GM21825 (cell line): ENCODE data around the gene NFILZ.

Experiments
- ATAC-seq: cut with Tn5 transposase; IDR thresholded peaks from one replicate; pipeline ENCODE4 v1.9.1; 2021; ENCODE audit warnings: mild to moderate bottlenecking, moderate library complexity; ENCODE audit not compliant: unreplicated experiment

NFILZ gene

DNA sequence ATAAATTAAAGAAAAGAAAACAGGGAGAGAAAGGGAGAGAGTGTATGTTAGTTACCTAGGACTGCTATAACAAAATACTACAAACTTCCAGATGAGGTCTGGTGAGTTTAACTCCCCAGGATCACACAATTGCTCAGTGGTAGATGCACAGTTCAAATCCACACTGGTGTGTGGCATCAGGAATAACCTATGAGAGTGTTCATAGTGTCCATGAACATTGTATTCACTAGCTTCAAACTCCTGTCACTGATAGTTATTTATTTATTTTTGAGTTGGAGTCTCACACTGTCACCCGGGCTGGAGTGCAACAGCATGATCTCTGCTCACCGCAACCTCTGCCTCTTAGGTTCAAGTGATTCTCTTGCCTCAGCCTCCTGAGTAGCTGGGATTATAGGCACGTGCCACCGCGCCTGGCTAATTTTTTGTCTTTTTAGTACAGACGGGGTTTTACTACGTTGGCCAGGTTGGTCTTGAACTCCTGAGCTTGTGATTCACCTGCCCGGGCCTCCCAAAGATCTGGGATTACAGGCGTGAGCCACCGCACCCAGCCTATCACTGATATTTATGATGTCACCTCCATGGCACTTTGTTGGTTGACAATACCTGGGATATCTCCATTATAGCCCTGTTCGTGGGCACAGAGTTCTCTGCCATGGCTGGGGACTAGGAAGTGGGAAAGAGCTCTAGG lies at the start of gene NFILZ:
Gene NFILZ, plus strand, starts transcription at position 638 of the 688 bp plus-strand sequence. CDS start 46,133 bp downstream, outside the sequence.
- no peak for ATAC-seq

DNA sequence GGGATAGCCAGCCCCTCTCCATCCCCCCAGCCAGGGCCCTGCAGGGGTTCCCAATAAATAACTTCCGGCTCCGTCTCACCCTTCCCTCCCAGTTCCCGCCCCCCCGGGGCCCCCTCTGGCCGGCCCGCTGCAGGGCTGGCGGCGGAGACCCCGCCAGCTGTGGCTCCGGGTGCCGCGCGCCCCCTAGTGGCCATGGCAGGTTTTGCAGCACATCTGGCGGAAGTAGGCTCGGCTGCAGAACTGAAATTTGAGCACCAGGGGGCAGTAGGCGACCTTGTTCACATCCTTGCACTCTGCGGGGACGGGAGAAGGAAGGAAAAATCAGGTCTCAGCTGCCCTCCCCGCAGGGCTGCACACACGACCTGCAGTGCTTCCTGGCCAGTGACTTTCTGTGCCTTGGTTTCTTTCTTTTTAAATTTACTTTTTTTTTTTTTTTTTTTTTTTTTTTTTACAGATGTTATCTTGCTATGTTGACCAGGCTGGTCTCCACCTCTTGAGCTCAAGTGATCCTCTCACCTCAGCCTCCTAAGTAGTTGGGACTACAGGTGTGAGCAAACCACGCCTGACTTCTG lies 49.6 kb upstream of the NFILZ start:
- no peak for ATAC-seq

DNA sequence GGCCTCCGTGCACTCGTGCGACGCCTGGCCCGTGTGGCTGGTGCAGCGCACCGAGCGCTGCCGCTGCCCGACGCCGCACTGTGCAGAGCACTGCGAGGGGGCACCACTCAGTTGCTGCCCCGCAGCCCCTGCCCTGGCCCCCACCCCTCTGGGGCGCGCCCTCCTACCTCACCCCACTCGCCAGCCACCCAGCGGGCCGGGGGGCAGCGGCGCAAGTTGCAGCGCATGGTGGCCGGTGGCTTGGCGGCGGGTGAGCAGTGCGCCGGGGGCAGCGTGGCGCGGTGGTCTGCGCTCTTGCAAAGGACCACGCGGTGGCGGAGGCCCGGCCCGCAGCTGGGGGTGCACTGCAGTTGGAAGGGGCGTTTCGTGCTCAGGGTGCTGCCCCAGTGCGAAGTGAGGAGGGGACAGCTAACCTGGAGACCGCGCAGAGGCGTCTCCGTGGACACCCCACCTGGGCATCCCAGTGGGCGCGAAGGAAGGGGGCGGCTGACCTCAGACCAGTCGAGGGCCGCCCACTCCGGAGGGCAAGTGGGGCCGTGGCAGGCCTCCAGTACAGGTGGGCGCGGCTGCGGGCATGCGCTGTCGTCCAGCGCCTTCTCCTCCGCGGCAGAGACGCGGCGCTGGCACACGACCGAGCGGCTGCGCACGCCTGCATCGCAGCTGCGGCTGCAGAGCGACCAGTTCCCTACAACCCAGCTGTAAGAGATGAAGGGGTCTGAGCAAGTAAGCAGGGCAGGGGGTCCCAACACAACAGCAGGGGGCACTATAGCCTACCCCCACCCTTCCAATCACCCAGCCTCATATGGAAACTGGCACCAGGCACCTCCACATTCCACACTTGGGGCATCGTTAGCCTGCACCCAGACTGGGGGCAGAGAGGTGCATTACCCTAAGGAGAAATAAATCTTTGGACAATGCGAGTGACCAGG lies 45.2 kb upstream of the NFILZ start:
- no peak for ATAC-seq

GRCh38 chr19:8585894-8586750 lies 44.3 kb upstream of the NFILZ start:
- ATAC-seq, result no peak

GRCh38 chr19:8589177-8589714 lies 41.2 kb upstream of the NFILZ start:
- ATAC-seq, result no peak

DNA sequence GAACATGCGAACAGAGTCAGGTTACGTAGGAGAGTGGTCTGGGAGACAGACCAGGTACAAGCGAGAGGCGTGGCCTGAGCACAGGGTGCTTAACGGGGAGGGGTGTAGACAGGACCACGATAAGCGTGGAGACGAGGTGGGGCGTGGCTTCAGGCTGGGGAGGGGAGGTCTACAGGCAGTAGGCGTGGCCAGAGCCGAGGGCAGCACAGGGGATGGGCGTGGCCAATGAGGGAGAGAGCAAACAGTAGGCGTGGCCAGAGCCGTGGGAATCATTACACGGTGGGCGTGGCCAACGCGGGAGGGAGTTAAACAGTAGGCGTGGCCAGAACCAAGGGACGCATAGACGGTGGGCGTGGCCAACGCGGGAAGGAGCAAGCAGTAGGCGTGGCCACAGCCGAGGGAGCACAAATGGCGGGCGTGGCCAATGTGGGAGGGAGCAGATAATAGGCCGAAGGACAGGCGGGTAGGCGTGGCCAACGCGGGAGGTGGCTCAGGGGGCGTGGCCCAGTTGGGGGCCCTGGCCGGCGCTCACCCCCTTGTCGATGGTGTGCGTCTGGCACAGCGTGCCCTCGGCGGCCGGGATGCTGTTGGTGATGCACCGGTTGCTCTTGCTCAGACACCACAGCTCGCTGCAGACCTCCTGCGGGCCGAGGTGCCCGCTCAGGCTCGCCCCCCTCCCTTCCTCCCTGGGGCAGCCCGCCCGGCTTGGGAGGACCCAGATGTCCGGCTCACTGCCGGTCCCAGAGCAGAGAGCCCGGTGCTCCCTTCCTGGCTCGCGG lies 38.0 kb upstream of the NFILZ start:
- ATAC-seq, result no peak

GRCh38 chr19:8593931-8594330 lies 36.5 kb upstream of the NFILZ start:
- no peak for ATAC-seq

- ATAC-seq, result no peak
Observed at GRCh38 chr19:8595651-8596050, 34.8 kb upstream of the NFILZ start.

DNA sequence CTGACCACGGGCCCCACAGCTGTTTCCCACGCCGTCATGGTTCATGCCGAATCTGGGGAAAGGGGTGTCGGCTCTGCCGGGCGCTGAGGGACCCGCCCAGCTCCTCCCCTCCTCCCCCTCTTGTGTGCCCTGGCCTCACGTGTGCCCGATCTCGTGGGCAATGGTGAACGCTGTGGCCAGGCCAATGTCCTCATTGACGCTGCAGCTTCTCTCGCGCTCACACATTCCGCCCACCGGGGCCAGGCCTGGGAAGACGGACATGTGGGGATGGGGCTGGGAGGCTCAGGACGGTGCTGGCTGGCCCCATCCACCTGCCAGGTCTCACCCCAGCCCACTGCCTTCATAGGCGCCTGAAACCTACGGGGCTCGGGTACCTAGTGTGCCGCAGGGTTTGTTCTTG lies 34.3 kb upstream of the NFILZ start:
- ATAC-seq, result no peak

DNA sequence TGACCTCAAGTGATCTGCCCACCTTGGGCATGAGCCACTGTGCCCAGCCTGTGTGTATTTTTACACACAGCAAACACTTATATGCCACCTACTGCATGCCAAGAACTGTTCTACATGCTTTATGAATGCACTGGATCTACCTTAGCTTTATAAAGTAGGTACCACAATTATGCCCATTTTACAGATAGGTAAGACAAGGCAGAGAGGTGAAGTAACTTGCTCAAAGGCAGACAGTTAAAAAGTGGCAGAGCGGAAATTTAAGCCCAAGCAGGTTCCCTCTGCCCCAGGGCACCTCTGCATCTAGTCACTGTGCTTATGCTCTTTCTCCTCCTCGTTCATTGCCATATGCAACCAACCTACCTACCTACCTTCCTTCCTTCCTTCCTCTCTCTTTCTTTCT lies 30.4 kb upstream of the NFILZ start:
- ATAC-seq, result no peak

GRCh38 chr19:8600816-8601215 lies 29.6 kb upstream of the NFILZ start:
- no peak for ATAC-seq

GRCh38 chr19:8601796-8602195 lies 28.6 kb upstream of the NFILZ start:
- ATAC-seq, result no peak

GRCh38 chr19:8605514-8605913 lies 24.9 kb upstream of the NFILZ start:
- ATAC-seq, result no peak

GRCh38 chr19:8607386-8607785 lies 23.0 kb upstream of the NFILZ start:
- no peak for ATAC-seq

DNA sequence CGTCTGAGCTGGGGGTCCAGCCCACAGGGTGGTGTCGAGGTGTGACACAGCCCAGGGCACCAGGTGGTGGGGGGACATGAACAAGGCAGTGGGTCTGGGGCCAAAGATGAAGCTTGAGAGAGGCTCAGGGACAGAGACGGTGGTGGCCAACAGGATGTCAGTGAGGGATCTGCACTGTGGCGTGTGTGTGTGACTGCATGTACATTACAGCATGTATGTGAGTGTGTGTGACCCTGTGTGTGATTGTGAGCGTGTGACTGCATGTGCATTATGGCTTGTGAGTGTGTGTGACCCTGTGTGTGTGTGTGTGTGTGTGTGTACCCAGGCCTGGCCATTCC lies 21.5 kb upstream of the NFILZ start:
- ATAC-seq, result no peak

DNA sequence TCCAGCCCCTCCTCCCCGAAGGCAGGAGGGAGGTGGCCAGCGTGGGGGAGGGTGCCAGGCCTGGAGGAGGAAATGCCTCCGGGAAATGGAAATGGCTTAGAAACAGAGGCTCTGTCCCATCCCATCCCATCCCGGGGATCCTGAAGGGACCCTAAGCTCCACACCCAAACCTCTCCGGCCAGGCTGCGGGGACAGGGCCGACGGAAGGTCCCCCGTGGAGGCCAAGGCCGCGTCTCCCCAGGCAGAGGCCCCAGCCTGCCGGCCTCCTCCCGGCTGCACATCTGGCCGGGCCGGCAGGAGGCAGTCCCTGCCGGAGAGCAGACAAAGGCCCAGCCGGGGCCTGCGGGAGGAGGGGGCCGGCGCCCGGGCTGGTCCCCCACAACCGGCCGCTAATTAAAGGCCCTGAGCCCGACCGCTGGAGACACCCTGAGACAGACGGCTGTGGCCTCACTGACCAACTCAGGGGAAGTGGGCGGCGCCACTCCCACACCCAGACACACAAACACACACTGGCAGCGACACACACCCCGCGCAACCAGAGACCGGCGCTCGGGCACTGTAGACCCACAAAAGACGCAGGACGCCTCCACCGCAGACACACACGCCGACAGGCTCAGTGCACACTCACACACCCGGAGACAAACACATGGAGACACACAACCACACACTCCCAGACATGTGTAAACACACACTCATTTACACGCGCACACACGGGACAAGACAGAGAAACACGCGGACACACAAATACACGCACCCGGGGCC lies 21.0 kb upstream of the NFILZ start:
- no peak for ATAC-seq

GRCh38 chr19:8610041-8610935 lies 20.1 kb upstream of the NFILZ start, which contains the start of gene ADAMTS10:
ADAMTS10 (minus strand) TSS chr19:8610715; CDS start chr19:8605710, 5,005 bp downstream.
- no peak for ATAC-seq

DNA sequence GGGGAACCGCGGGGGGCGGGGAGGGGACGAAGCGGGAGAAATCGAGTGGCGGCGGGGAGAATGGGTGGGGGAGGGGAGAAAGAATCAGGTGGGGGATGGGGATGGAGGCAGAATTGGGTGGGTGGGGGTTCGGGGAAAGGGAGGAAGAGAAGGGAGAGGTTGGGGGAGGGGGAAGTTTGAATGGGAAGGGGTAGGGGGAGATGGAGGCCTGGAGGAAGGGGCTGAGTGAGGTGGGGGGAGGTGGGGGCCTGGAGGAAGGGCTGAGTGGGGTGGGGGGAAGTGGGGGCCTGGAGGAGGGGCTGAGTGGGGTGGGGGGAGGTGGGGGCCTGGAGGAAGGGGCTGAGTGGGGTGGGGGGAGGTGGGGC lies 19.5 kb upstream of the NFILZ start:
- no peak for ATAC-seq
